HPDE6-E6E7 (cell line): ENCODE data around the gene FRMD1.
"Not testable (repeated sequence)": the region's sequence is repeated elsewhere in the genome, so short reads cannot be mapped to it uniquely, and the experiment has no call there.

Source experiments
- DNase-seq: peaks from one replicate; pipeline ENCODE4 v3.0.0; 2011; ENCODE audit warnings: missing footprints; ENCODE audit errors: extremely low spot score

FRMD1 gene

GRCh38 chr6:168078175-168078942 is 653 bp downstream of the FRMD1 start:
- no peak for DNase-seq

- DNase-seq = not testable (repeated sequence)
These were observed 1.6 kb downstream of the FRMD1 start for GRCh38 chr6:168077401-168077800.

- DNase-seq = no peak
These were observed 3.2 kb downstream of the FRMD1 start for GRCh38 chr6:168075787-168076202.

GRCh38 chr6:168075216-168075615 is 3.8 kb downstream of the FRMD1 start:
- no peak for DNase-seq

- DNase-seq = no peak
These were observed 4.9 kb downstream of the FRMD1 start for GRCh38 chr6:168073937-168074730.

- no peak for DNase-seq
These were observed 6.3 kb downstream of the FRMD1 start for GRCh38 chr6:168072730-168073129.

- DNase-seq = no peak
These were observed 6.8 kb downstream of the FRMD1 start for GRCh38 chr6:168072261-168072660.

GRCh38 chr6:168071620-168072019 is 7.4 kb downstream of the FRMD1 start:
- DNase-seq = no peak

GRCh38 chr6:168070804-168071203 is 8.2 kb downstream of the FRMD1 start:
- no peak for DNase-seq

GRCh38 chr6:168067081-168067759 is 11.8 kb downstream of the FRMD1 start:
- DNase-seq = no peak

- DNase-seq = no peak
These were observed 14.7 kb downstream of the FRMD1 start for GRCh38 chr6:168064226-168064807.

- DNase-seq = no peak
These were observed 15.6 kb downstream of the FRMD1 start for GRCh38 chr6:168063431-168063830.

GRCh38 chr6:168062346-168063289 is 16.4 kb downstream of the FRMD1 start:
- DNase-seq = no peak

- no peak for DNase-seq
These were observed 17.5 kb downstream of the FRMD1 start for GRCh38 chr6:168061269-168062210.

GRCh38 chr6:168060521-168060931 is 18.5 kb downstream of the FRMD1 start:
- peak; percentile 20 for DNase-seq

GRCh38 chr6:168058691-168059551 is 20.1 kb downstream of the FRMD1 start:
- DNase-seq = no peak

GRCh38 chr6:168057836-168058235 is 21.2 kb downstream of the FRMD1 start:
- no peak for DNase-seq

GRCh38 chr6:168056892-168057527 is 22.0 kb downstream of the FRMD1 start:
- no peak for DNase-seq
